ENCODE results near the gene EZR.

Gene EZR

GRCh38 chr6:158737710-158738615 is 81.2 kb downstream of the EZR start:
- DNase-seq (ENCODE audit: low read depth in 2 of 2, low spot score in 1 of 2), result no peak

DNA sequence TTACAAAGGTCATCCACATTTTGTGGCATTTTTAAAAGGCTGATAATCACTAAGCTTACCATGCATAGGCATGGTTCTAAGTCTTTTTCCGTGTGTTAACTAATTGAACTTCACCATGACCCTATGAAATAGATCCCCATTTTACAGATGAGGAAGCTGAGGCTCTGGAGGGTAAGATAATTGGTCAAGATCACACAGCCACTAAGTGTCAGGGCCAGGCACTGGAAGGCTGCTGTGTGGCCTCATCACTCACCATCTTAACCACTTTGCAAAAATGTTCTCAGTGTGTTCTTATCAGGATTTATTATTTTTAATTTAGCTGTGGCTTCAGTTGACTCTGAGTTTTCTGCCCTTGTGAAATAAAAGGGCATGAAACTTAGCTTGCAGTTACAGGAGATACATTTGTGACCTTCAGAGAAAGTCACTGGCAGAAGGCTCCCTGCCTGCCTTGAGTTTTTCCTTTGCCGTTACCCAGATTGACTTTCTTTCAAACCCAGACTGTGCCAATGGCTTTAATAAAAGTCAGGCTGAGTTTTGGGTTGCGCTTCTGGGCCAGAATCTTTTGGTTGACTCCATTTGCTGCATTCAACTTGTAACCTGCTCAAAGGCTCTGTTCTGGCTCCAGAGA is 82.0 kb downstream of the EZR start:
- DNase-seq (ENCODE audit: low read depth in 2 of 2, low spot score in 1 of 2), result no peak

- DNase-seq (ENCODE audit: low read depth in 2 of 2, low spot score in 1 of 2), result no peak
Measured at GRCh38 chr6:158735009-158735408, 84.2 kb downstream of the EZR start.

- DNase-seq (ENCODE audit: low read depth in 2 of 2, low spot score in 1 of 2), result no peak
Measured at GRCh38 chr6:158730541-158730907, 88.6 kb downstream of the EZR start.

- no peak for DNase-seq (ENCODE audit: low read depth in 2 of 2, low spot score in 1 of 2)
Measured at GRCh38 chr6:158729906-158730540, 89.1 kb downstream of the EZR start.

DNA sequence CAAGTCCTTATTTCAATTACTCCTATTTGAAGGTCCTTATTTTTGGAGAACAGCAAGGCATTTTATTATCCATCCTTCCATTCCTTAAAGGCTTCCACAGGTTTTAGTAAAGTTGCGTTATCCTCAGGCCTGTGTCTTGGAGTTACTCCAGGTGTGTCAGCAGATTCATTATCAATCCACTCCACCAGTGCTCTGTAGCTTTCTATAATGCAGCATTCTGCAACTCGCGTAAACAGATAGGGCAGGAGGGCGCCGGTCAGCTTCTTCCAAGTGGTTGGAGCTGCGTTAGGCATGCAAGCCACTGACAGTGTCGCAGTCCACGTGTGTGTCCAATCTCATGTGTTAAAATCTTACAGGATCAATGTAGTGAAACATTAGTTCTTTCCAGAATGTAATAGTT is 93.5 kb downstream of the EZR start:
- DNase-seq (ENCODE audit: low read depth in 2 of 2, low spot score in 1 of 2), result no peak

DNA sequence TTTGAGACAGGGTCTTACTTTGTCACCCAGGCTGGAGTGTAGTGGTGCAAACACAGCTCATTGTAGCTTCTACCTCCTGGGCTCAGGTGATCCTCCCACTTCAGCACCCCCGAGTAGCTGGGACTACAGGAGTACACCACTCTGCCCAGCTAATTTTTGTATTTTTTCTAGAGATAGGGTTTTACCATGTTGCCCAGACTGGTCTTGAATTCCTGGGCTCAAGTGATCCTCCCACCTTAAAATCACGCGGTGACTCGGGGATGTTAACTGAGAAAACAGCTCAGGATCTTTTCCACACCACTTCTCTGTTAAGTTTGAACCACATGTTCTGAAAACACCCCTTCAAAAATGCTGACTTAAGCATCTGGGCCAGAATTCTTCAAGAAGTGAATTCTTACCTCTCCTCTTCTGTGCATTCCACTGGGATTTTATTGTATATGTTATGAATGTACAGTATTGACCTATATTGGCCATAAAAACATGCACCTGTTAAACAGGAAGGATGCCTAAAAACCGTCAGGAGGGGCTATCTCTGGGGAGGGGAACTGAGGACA is 96.9 kb downstream of the EZR start:
- DNase-seq (ENCODE audit: low read depth in 2 of 2, low spot score in 1 of 2), result no peak

DNA sequence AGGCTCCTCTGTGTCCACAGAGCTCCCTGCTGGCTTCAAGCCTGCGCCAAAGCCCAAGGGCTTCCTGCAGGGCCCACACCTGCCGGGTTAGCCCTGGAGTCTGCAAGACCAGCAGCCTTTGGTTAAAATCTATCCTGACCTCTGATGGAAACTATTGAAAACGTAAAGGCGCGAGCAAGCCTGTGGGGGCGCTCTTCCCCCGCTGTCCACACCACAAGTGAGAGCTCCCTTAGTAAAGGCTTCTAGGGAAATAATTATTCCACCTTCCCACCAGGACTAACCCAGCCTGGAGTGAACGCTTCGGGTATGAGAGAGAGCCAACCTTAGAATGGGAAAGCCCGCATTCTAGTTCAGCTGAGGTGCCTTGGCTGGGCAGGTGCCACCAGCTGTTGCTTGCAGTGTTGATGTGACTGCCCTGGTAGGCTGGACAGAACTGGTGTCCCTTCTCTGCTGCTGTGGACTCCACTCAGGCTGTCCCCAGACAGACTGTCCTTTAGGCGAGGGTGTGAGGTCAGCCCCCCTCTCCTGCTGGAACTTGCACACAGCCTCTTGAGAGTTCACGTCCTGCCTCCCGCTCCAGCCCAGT is 100.6 kb downstream of the EZR start:
- DNase-seq (ENCODE audit: low read depth in 2 of 2, low spot score in 1 of 2), result no peak

DNA sequence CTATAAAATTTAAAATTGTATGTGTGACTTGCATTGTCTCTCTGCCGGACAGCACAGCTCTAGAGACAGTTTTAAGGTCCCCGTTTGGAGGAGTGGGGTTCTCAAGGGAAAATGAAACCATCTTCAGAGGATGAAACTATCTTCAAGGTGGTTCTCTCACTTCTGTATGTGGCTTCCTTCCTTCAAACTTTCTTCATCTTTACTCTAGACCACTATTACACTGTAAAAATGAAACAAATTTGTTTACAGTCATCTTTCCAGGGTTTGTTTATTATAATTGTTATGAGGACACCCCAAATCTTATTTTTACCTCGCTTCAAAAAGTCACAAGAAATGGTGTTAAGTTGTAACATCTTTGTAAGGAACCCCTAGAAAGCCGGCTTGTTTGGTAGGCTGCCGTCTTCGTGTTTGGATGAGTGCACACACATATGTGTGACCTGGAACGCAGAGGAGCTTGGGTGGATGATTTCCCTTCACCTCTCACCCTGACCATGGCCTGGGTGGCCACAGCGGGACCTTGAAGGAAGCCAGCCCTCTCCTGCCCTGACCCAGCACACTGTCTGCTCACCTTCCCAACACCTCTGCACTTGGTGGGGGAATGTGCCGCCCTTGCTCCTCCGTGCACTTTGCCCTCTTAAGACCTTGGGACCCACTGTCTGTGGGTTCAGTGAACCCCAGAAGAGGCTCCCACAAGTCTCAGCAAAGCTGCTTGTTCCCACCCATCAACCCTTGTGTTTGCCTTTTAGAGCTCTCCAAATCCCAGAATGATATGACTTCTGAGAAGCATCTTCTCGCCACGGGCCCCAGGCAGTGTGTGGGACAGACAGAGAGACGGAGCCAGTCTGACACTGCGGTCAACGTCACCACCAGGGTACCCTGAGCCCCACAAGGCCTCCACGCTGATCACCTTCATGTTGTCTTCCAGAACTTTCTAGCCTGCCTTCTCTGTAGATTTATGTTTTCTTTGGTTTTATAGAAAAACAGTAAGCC is 101.5 kb downstream of the EZR start:
- DNase-seq (ENCODE audit: low read depth in 2 of 2, low spot score in 1 of 2), result no peak

Measured in stimulated activated CD8-positive, alpha-beta memory T cell treated with anti-CD3 and anti-CD28 coated beads, Interleukin-4, amount 100 ng/mL, for 1 hour (primary cell).